A673 (cell line): ENCODE measurements around the gene SLC6A12.

Source experiments
- EZH2 ChIP-seq: fragments of 200-600 bp; sonication (generic); IDR thresholded peaks from 2 replicates; pipeline ENCODE4 v1.6.1; 2017; ENCODE audit warnings: borderline replicate concordance, low read depth, mild to moderate bottlenecking, mixed read lengths, antibody characterized with exemption, low read length; ENCODE audit not compliant: poor library complexity, severe bottlenecking
- TF ChIP-seq, protein P1 (sequence below): fragments of 300-800, 200-600 bp; sonication (generic); conservative IDR thresholded peaks from 2 replicates; pipeline ENCODE4 v1.5.1; 2017; ENCODE audit warnings: low read depth, mild to moderate bottlenecking, antibody characterized with exemption, low read length, moderate library complexity, mixed read lengths

GRCh38 chr12:223841-224240 lies 9.9 kb upstream of the SLC6A12 start:
- TF ChIP-seq, protein P1, sequence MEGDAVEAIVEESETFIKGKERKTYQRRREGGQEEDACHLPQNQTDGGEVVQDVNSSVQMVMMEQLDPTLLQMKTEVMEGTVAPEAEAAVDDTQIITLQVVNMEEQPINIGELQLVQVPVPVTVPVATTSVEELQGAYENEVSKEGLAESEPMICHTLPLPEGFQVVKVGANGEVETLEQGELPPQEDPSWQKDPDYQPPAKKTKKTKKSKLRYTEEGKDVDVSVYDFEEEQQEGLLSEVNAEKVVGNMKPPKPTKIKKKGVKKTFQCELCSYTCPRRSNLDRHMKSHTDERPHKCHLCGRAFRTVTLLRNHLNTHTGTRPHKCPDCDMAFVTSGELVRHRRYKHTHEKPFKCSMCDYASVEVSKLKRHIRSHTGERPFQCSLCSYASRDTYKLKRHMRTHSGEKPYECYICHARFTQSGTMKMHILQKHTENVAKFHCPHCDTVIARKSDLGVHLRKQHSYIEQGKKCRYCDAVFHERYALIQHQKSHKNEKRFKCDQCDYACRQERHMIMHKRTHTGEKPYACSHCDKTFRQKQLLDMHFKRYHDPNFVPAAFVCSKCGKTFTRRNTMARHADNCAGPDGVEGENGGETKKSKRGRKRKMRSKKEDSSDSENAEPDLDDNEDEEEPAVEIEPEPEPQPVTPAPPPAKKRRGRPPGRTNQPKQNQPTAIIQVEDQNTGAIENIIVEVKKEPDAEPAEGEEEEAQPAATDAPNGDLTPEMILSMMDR = no peak
- no peak for TF ChIP-seq EZH2
